H9 (cell line): ENCODE data around the gene CKB. TPM values are rescaled to one million over a fixed set of nuclear protein-coding genes. Genes with fewer than 3 reads are reported as not detected.

Source experiments
- DNase-seq: peaks from one replicate; pipeline ENCODE4 v3.0.0-alpha.2; 2017
- H2AFZ ChIP-seq: one replicate; pipeline ENCODE4 v1.6.1; 2013; ENCODE audit warnings: mild to moderate bottlenecking, low read length, control low read depth, moderate library complexity
- H2AK5ac ChIP-seq: 2 replicates; pipeline ENCODE4 v1.6.1; 2013; ENCODE audit warnings: low read length, control low read depth, mixed read lengths; ENCODE audit not compliant: insufficient read length
- H2BK120ac ChIP-seq: one replicate; pipeline ENCODE4 v1.6.1; 2013; ENCODE audit warnings: low read depth, mild to moderate bottlenecking, low read length, control low read depth, inconsistent platforms; ENCODE audit not compliant: poor library complexity, severe bottlenecking
- H2BK12ac ChIP-seq: 2 replicates; pipeline ENCODE4 v1.6.1; 2013; ENCODE audit warnings: low read length, control low read depth, mixed read lengths, low read depth; ENCODE audit not compliant: insufficient read length
- H2BK15ac ChIP-seq: 2 replicates; pipeline ENCODE4 v1.6.1; 2013; ENCODE audit warnings: low read depth, low read length, control low read depth
- H2BK20ac ChIP-seq: one replicate; pipeline ENCODE4 v1.6.1; 2013; ENCODE audit warnings: low read depth, mild to moderate bottlenecking, low read length, control low read depth, inconsistent platforms; ENCODE audit not compliant: poor library complexity, severe bottlenecking
- H2BK5ac ChIP-seq: 2 replicates; pipeline ENCODE4 v1.6.1; 2013; ENCODE audit warnings: low read length, control low read depth, mixed read lengths; ENCODE audit not compliant: insufficient read length
- H3K14ac ChIP-seq: 2 replicates; pipeline ENCODE4 v1.6.1; 2013; ENCODE audit warnings: low read length, control low read depth; ENCODE audit not compliant: insufficient read depth
- H3K18ac ChIP-seq: 2 replicates; pipeline ENCODE4 v1.6.1; 2013; ENCODE audit warnings: low read depth, mild to moderate bottlenecking, mixed read lengths, low read length, control low read depth; ENCODE audit not compliant: insufficient read length
- H3K23ac ChIP-seq: 2 replicates; pipeline ENCODE4 v1.6.1; 2013; ENCODE audit warnings: low read length, control low read depth, mixed read lengths, low read depth; ENCODE audit not compliant: insufficient read length
- H3K23me2 ChIP-seq: 2 replicates; pipeline ENCODE4 v1.6.1; 2013; ENCODE audit warnings: low read depth, mild to moderate bottlenecking, mixed read lengths, low read length, control low read depth; ENCODE audit not compliant: insufficient read length, poor library complexity, severe bottlenecking
- H3K27ac ChIP-seq: 2 replicates; pipeline ENCODE4 v1.5.1; 2013; ENCODE audit warnings: low read length, control low read depth, mixed read lengths, low read depth; ENCODE audit not compliant: insufficient read length
- H3K27me3 ChIP-seq: 2 replicates; pipeline ENCODE4 v1.6.1; 2013; ENCODE audit warnings: low read length, control low read depth, inconsistent platforms; ENCODE audit not compliant: insufficient read depth
- H3K4ac ChIP-seq: 2 replicates; pipeline ENCODE4 v1.6.1; 2013; ENCODE audit warnings: low read depth, mild to moderate bottlenecking, control low read depth, inconsistent platforms, low read length, moderate library complexity
- H3K4me1 ChIP-seq: 2 replicates; pipeline ENCODE4 v1.6.1; 2013; ENCODE audit warnings: low read length, control low read depth, inconsistent platforms; ENCODE audit not compliant: insufficient read depth
- H3K4me2 ChIP-seq: 2 replicates; pipeline ENCODE4 v1.6.1; 2013; ENCODE audit warnings: low read length, control low read depth, mixed read lengths; ENCODE audit not compliant: insufficient read length, insufficient read depth
- H3K56ac ChIP-seq: 2 replicates; pipeline ENCODE4 v1.6.1; 2013; ENCODE audit warnings: low read depth, mild to moderate bottlenecking, mixed read lengths, low read length, control low read depth; ENCODE audit not compliant: insufficient read length
- H3K79me1 ChIP-seq: 2 replicates; pipeline ENCODE4 v1.6.1; 2013; ENCODE audit warnings: low read depth, mild to moderate bottlenecking, moderate library complexity, low read length, control low read depth, inconsistent platforms; ENCODE audit not compliant: insufficient read depth, poor library complexity, severe bottlenecking
- H3K79me2 ChIP-seq: 2 replicates; pipeline ENCODE4 v1.6.1; 2013; ENCODE audit warnings: low read length, control low read depth, inconsistent platforms; ENCODE audit not compliant: insufficient read depth
- H3K9ac ChIP-seq: 2 replicates; pipeline ENCODE4 v1.6.1; 2013; ENCODE audit warnings: low read length, control low read depth, mixed read lengths; ENCODE audit not compliant: insufficient read length; ENCODE audit errors: extremely low read depth
- H3K9me3 ChIP-seq: one replicate; pipeline ENCODE4 v1.6.1; 2013; ENCODE audit warnings: low read depth, low read length, inconsistent platforms; ENCODE audit not compliant: control insufficient read depth
- H3T11ph ChIP-seq: one replicate; pipeline ENCODE4 v1.6.1; 2013; ENCODE audit warnings: mild to moderate bottlenecking, low read length, control low read depth, inconsistent platforms
- H4K20me1 ChIP-seq: one replicate; pipeline ENCODE4 v1.6.1; 2013; ENCODE audit not compliant: control insufficient read depth, insufficient read length, insufficient read depth
- H4K5ac ChIP-seq: 2 replicates; pipeline ENCODE4 v1.6.1; 2013; ENCODE audit warnings: low read depth, mild to moderate bottlenecking, mixed read lengths, low read length, control low read depth; ENCODE audit not compliant: insufficient read length
- H4K8ac ChIP-seq: replicated peaks from 2 replicates; pipeline ENCODE4 v1.6.1; 2013; ENCODE audit warnings: low read length, control low read depth, mixed read lengths, low read depth; ENCODE audit not compliant: insufficient read length
- H4K91ac ChIP-seq: 2 replicates; pipeline ENCODE4 v1.6.1; 2013; ENCODE audit warnings: low read depth, mild to moderate bottlenecking, moderate library complexity, mixed read lengths, low read length, control low read depth; ENCODE audit not compliant: insufficient read length
- H3K27ac Mint-ChIP-seq, 3 experiments: 2 replicates in 2 of 3; 3 replicates in 1 of 3; pipeline ENCODE4 v1.8.0; 2020 to 2021; ENCODE audit warnings: mixed read lengths in 3 of 3, mild to moderate bottlenecking in 1 of 3, moderate library complexity in 1 of 3
- H3K27me3 Mint-ChIP-seq: 2 replicates; pipeline ENCODE4 v1.8.0; 2021; ENCODE audit warnings: low read depth, mild to moderate bottlenecking, moderate library complexity, mixed read lengths
- H3K36me3 Mint-ChIP-seq, 3 experiments: 2 replicates in 2 of 3; 3 replicates in 1 of 3; pipeline ENCODE4 v1.8.0; 2020 to 2021; ENCODE audit warnings: low read depth in 3 of 3, mixed read lengths in 3 of 3; ENCODE audit not compliant: insufficient read depth in 1 of 3
- H3K4me1 Mint-ChIP-seq, 2 experiments: 2 replicates each; pipeline ENCODE4 v1.8.0; 2020; ENCODE audit warnings: mixed read lengths in 2 of 2
- H3K4me3 Mint-ChIP-seq, 2 experiments: 2 replicates in 1 of 2; 3 replicates in 1 of 2; pipeline ENCODE4 v1.8.0; 2020 to 2021; ENCODE audit warnings: mild to moderate bottlenecking in 2 of 2, mixed read lengths in 2 of 2, moderate library complexity in 1 of 2
- H3K9me3 Mint-ChIP-seq, 2 experiments: 2 replicates in 1 of 2; 3 replicates in 1 of 2; pipeline ENCODE4 v1.8.0; 2020; ENCODE audit warnings: mild to moderate bottlenecking in 2 of 2, mixed read lengths in 2 of 2, moderate library complexity in 1 of 2
- CTCF ChIP-seq: fragments of 200-600 bp; sonication (generic); conservative IDR thresholded peaks from 3 replicates; pipeline ENCODE4 v1.8.0; 2021; ENCODE audit warnings: antibody characterized with exemption, mild to moderate bottlenecking
- WGBS: extraction: QIAGEN DNeasy Blood & Tissue Kit; methylation state at CpG from one replicate; pipeline ENCODE4 v1.1.7; 2013; ENCODE audit warnings: missing lambda C conversion rate, low lambda C conversion rate, mixed read lengths; ENCODE audit not compliant: insufficient read length; ENCODE audit errors: extremely low coverage; 5-methylcytosine and 5-hydroxymethylcytosine counted together
- total RNA-seq: library from RNA; stranded (reverse); gene quantifications from 2 replicates; pipeline ENCODE4 v1.2.1, GENCODE V29; 2021

CKB gene
- total RNA-seq, 1 experiment from 2014 or later = 517 TPM

DNA sequence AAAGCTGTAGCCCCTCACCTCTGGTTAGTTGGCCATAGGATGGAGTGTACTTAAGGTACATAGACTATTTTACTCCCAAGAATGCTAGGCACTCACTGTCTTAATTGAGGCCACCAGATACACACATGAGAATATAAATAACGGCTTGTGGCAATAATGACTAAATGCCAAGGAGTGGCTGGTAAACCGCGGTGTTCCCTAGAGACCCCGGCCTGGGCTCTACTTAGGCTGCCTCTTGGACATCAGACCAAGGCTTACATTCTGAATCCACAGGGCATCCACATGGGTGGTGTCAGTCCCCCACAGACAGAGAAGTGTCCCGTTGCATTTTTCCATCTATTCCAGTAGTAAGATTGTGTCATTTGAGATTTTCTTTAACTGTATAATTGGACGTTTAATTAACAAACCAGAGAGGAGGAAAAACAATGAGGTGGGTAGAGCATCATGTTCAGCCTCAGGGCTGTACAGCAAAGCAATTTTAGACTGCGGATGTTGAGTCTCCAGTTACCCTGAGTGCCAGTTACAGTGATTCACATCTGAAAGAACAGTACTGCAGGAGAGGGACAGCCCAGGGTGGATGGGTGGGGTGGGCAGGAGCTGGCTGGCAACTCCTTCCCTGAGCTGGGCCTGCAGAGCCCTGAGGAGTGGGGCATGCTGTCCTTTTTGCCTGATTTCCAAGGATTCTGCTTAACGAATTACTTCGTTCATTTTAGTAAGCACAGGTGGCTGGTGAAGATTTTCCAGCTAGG lies 20.5 kb downstream of the CKB start:
- Mint-ChIP-seq H3K9me3 (no peaks in the 10 kb centered on the region), H3K4me3 (no peak overlapping the region), H3K36me3 (peaks cover 34 to 54% (median 50%) of the 10 kb centered on the region in 3 experiments), H3K4me1 (peaks cover 0 to 2% of the 10 kb centered on the region in 2 experiments; a peak in 2 of 4 replicates), H3K27me3 (no peaks in the 10 kb centered on the region), H3K27ac (no peak overlapping the region)
- H3K79me2 ChIP-seq = no peaks in the 10 kb centered on the region
- H3T11ph ChIP-seq = no peak overlapping the region
- DNase-seq = no peak
- no peak overlapping the region for H2BK20ac ChIP-seq
- no peak for TF ChIP-seq CTCF
- no peak overlapping the region for H3K4ac ChIP-seq
- H3K79me1 ChIP-seq = no peaks in the 10 kb centered on the region
- H3K23ac ChIP-seq = no peak overlapping the region
- H2BK120ac ChIP-seq = no peak overlapping the region
- H4K5ac ChIP-seq = no peak overlapping the region
- no peak overlapping the region for H3K56ac ChIP-seq
- H3K14ac ChIP-seq = no peak overlapping the region
- H2BK5ac ChIP-seq = no peak overlapping the region
- H2BK12ac ChIP-seq = no peak overlapping the region
- H2BK15ac ChIP-seq = no peak overlapping the region
- H3K4me1 ChIP-seq = no peaks in the 10 kb centered on the region
- no peak overlapping the region for H3K4me2 ChIP-seq
- no peak overlapping the region for H3K18ac ChIP-seq
- no peak overlapping the region for H3K9ac ChIP-seq
- H2AFZ ChIP-seq = no peak overlapping the region
- H3K27me3 ChIP-seq = no peaks in the 10 kb centered on the region
- no peak overlapping the region for H4K91ac ChIP-seq
- no CpG with 5 or more reads among the region's 9 CpGs for WGBS
- H3K27ac ChIP-seq = no peak overlapping the region
- H4K20me1 ChIP-seq = no peaks in the 10 kb centered on the region
- H2AK5ac ChIP-seq = no peak overlapping the region
- H3K9me3 ChIP-seq = no peaks in the 10 kb centered on the region
- H4K8ac ChIP-seq = no peak overlapping the region
- no peaks in the 10 kb centered on the region for H3K23me2 ChIP-seq
